HepG2 (cell line): Measurements from ENCODE around the gene NET1. TPM values are rescaled to one million over a fixed set of nuclear protein-coding genes. Genes with fewer than 3 reads are reported as not detected.

ENCODE experiments used
- ATAC-seq: fragments of 200-7000 bp; cut with Tn5 transposase; 3 replicates; pipeline ENCODE4 v1.9.1; 2020; ENCODE audit warnings: mild to moderate bottlenecking, moderate library complexity
- BruUV-seq: library from RNA; stranded (reverse); fragments of 400-500 nt; replicated peaks from 2 replicates; lab custom pipeline; 2021; lab: Mats Ljungman, UMichigan
- CTCF ChIA-PET: fragments of 300-600 bp; formaldehyde crosslinking; extraction: SDS; loops from one replicate; lab custom pipeline; 2021; ENCODE audit warnings: low total read pairs, inconsistent platforms, low intra/inter-chr PET ratio; lab: Yijun Ruan, JAX
- POLR2A ChIA-PET: fragments of 350-600 bp; sonication (Branson Sonifier 250); formaldehyde crosslinking; loops from one replicate; lab custom pipeline; 2020; ENCODE audit warnings: antibody characterized with exemption, inconsistent platforms; lab: Yijun Ruan, JAX
- DNase-seq: peaks from one replicate; pipeline ENCODE4 v3.0.0-alpha.2; 2015; ENCODE audit warnings: low spot score
- FAIRE-seq: peaks from 3 replicates; lab custom pipeline; 2011; peaks lifted over from hg19 to GRCh38; lab: Jason Lieb, UNC
- H2AFZ ChIP-seq: one replicate; pipeline ENCODE4 v1.6.1; 2011; ENCODE audit warnings: low read length, inconsistent platforms
- H3K27ac ChIP-seq: fragments of 300-600 bp; 3 replicates; pipeline ENCODE4 v1.8.0; 2011; ENCODE audit warnings: mixed run types, mild to moderate bottlenecking, mixed read lengths, low read length, inconsistent platforms; ENCODE audit not compliant: insufficient read depth; ENCODE audit errors: extremely low read length
- H3K27me3 ChIP-seq, 2 experiments: fragments of 200-600 bp in 1 of 2; 2 replicates in 1 of 2; 3 replicates in 1 of 2; pipeline versions ENCODE4 v1.6.0 to v1.8.0; 2011; ENCODE audit warnings: low read length in 2 of 2, mild to moderate bottlenecking in 2 of 2, moderate library complexity in 2 of 2, inconsistent platforms in 1 of 2; ENCODE audit not compliant: insufficient read depth in 2 of 2, control insufficient read depth in 1 of 2
- H3K36me3 ChIP-seq, 2 experiments: fragments of 200-600 bp in 1 of 2; replicated peaks in 1 of 2; 2 replicates in 1 of 2; 3 replicates in 1 of 2; pipeline versions ENCODE4 v1.5.1 to v1.8.0; 2011; ENCODE audit warnings: low read length in 2 of 2, inconsistent platforms in 1 of 2; ENCODE audit not compliant: insufficient read depth in 2 of 2, control insufficient read depth in 1 of 2
- H3K4me1 ChIP-seq: 2 replicates; pipeline ENCODE4 v1.5.1; 2012; ENCODE audit warnings: low read length, inconsistent platforms; ENCODE audit not compliant: insufficient read depth
- H3K4me2 ChIP-seq: 2 replicates; pipeline ENCODE4 v1.6.0; 2011; ENCODE audit warnings: low read depth, low read length, inconsistent platforms
- H3K4me3 ChIP-seq, 3 experiments: fragments of 200-600 bp in 1 of 3; sonication (generic), shearing (Covaris generic) in 1 of 3; replicated peaks in 1 of 3; 2 replicates each; pipeline ENCODE4 v1.5.1; 2011 to 2016; ENCODE audit warnings: low read length in 3 of 3, inconsistent platforms in 2 of 3, low read depth in 2 of 3, mild to moderate bottlenecking in 2 of 3, control low read depth in 1 of 3, mixed read lengths in 1 of 3; ENCODE audit not compliant: insufficient read depth in 1 of 3
- H3K79me2 ChIP-seq: one replicate; pipeline ENCODE4 v1.6.1; 2011; ENCODE audit warnings: low read length, inconsistent platforms; ENCODE audit not compliant: insufficient read depth
- H3K9ac ChIP-seq: 2 replicates; pipeline ENCODE4 v1.6.0; 2011; ENCODE audit warnings: mild to moderate bottlenecking, low read depth, low read length, inconsistent platforms; ENCODE audit not compliant: insufficient read depth
- H3K9me3 ChIP-seq: 2 replicates; pipeline ENCODE4 v1.5.1; 2012; ENCODE audit warnings: mild to moderate bottlenecking, low read length
- H4K20me1 ChIP-seq: 2 replicates; pipeline ENCODE4 v1.6.0; 2011; ENCODE audit warnings: inconsistent platforms, mild to moderate bottlenecking, low read length, moderate library complexity; ENCODE audit not compliant: insufficient read depth
- ARHGAP35 ChIP-seq: sonication (generic); formaldehyde crosslinking; IDR thresholded peaks from 2 replicates; pipeline ENCODE4 v1.9.0; 2022; ENCODE audit warnings: mild to moderate bottlenecking, inconsistent platforms, moderate library complexity, missing genetic modification reagents, borderline replicate concordance
- HOXD1 ChIP-seq: sonication (generic); formaldehyde crosslinking; IDR thresholded peaks from 2 replicates; pipeline ENCODE4 v1.5.0; 2020; ENCODE audit warnings: missing genetic modification reagents
- ONECUT2 ChIP-seq: sonication (generic); formaldehyde crosslinking; IDR thresholded peaks from 2 replicates; pipeline ENCODE4 v1.4.0; 2020; ENCODE audit warnings: missing genetic modification reagents
- SAFB2 ChIP-seq: sonication (generic); formaldehyde crosslinking; IDR thresholded peaks from 2 replicates; pipeline ENCODE4 v1.5.1; 2020; ENCODE audit warnings: missing genetic modification reagents, low read depth, mild to moderate bottlenecking, borderline replicate concordance
- SRSF4 ChIP-seq: fragments of 200-400 bp; formaldehyde crosslinking; IDR thresholded peaks from one replicate; pipeline ENCODE4 v1.6.1; 2018; ENCODE audit warnings: mild to moderate bottlenecking, low read depth, low read length, moderate library complexity; ENCODE audit not compliant: poor library complexity, severe bottlenecking
- U2AF2 ChIP-seq: fragments of 200-400 bp; formaldehyde crosslinking; IDR thresholded peaks from 2 replicates; pipeline ENCODE4 v1.6.1; 2017; ENCODE audit warnings: low read depth, mild to moderate bottlenecking, low read length
- ZBTB33 ChIP-seq: sonication (generic); formaldehyde crosslinking; IDR thresholded peaks from 2 replicates; pipeline ENCODE4 v1.4.0; 2020; ENCODE audit warnings: missing genetic modification reagents
- WGBS: methylation state at CpG from one replicate; pipeline ENCODE4 v1.1.6; 2017; ENCODE audit warnings: low lambda C conversion rate; 5-methylcytosine and 5-hydroxymethylcytosine counted together
- in situ Hi-C: cut with HindIII; loops from 2 replicates; pipeline ENCODE4 v1.10.0; 2017; ENCODE audit warnings: low pct_unique_long_range_greater_than_20kb; ENCODE audit not compliant: extremely low pct_ligation_motif_present
- intact Hi-C: fragments of 100-400 bp; cut with micrococcal nuclease; formaldehyde crosslinking; loops from one replicate; pipeline ENCODE4 v1.10.0; 2022; ENCODE audit not compliant: unreplicated experiment
- polyA plus RNA-seq, 8 experiments: library from polyadenylated mRNA; depleted of rRNA in 3 of 8; stranded (reverse) in 7 of 8; unstranded in 1 of 8; fragments of >200 nt; fragmentation: Illumina TruSeq in 4 of 8; extraction: Trizol in 4 of 8; gene quantifications; 2 replicates each; pipeline versions ENCODE4 v1.2.1 to v1.2.3, GENCODE V29; 2011 to 2016; ENCODE audit warnings: low read depth in 4 of 8, missing spikeins in 1 of 8, mixed read lengths in 1 of 8; ENCODE audit not compliant: insufficient read depth in 1 of 8
- total RNA-seq, 5 experiments: library from RNA; depleted of rRNA; stranded (reverse); fragments of >200 nt; fragmentation: Illumina TruSeq; extraction: Trizol; gene quantifications; 2 replicates each; pipeline ENCODE4 v1.2.3, GENCODE V29; 2016; ENCODE audit warnings: low read depth in 1 of 5
- TF ChIP-seq, protein P1 (sequence below): sonication (generic); formaldehyde crosslinking; IDR thresholded peaks from 2 replicates; pipeline ENCODE4 v1.8.1; 2023; ENCODE audit warnings: missing genetic modification reagents, inconsistent platforms, borderline replicate concordance

NET1 gene
- total and polyA plus RNA-seq, 2 of the 13 experiments (the other 11 are each of a cell fraction or from before 2014, with no cell fraction given), result 48.1 to 65.8 TPM

GRCh38 chr10:5393529-5393928 is 18.8 kb upstream of the NET1 start (continued):
- TF ChIP-seq ONECUT2 (CRISPR knock-in tag), result no peak

- H3K36me3 ChIP-seq, result no peaks in the 10 kb centered on the region
- in situ Hi-C loops, result loop anchor here (25.0 kb wide), 1 partner anchor 558 kb away; the partner anchor contains the start of gene AKR1E2
- POLR2A ChIA-PET, result no interaction called here
Observed at GRCh38 chr10:5395168-5395567, 17.2 kb upstream of the NET1 start.

More at GRCh38 chr10:5395168-5395567, 17.2 kb upstream of the NET1 start:
- H3K9ac ChIP-seq, result no peak overlapping the region
- peaks cover 8% of the 10 kb centered on the region; the same call in 1 of the 2 replicates for H3K4me1 ChIP-seq
- 57% methylated on average over 16 of the region's 18 CpGs for WGBS
- TF ChIP-seq SAFB2 (no peak), U2AF2 (no peak), SRSF4 (no peak), ZBTB33 (CRISPR knock-in tag) (peak; percentile 59; the same call in 1 of the 2 replicates), ARHGAP35 (CRISPR knock-in tag) (no peak), HOXD1 (no peak)
- TF ChIP-seq, protein P1, sequence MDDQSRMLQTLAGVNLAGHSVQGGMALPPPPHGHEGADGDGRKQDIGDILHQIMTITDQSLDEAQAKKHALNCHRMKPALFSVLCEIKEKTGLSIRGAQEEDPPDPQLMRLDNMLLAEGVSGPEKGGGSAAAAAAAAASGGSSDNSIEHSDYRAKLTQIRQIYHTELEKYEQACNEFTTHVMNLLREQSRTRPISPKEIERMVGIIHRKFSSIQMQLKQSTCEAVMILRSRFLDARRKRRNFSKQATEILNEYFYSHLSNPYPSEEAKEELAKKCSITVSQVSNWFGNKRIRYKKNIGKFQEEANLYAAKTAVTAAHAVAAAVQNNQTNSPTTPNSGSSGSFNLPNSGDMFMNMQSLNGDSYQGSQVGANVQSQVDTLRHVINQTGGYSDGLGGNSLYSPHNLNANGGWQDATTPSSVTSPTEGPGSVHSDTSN, result no peak
- no peak for ATAC-seq
- peaks cover 22% of the 10 kb centered on the region for H3K9me3 ChIP-seq
- no peak overlapping the region for H3K27ac ChIP-seq
- H3K27me3 ChIP-seq, result peaks cover 5 to 7% of the 10 kb centered on the region in 2 experiments; a peak in 3 of 5 replicates
- no peak overlapping the region for H2AFZ ChIP-seq
- FAIRE-seq, result no peak
- no peaks in the 10 kb centered on the region for H3K79me2 ChIP-seq
- no peaks in the 10 kb centered on the region for H4K20me1 ChIP-seq
- CTCF ChIA-PET, result no interaction called here
- intact Hi-C loops, result no loop called here
- no peak for DNase-seq
- H3K4me2 ChIP-seq, result no peak overlapping the region
- no peak overlapping the region for H3K4me3 ChIP-seq
- no TSS peak for BruUV-seq
